Amniotic stem cell (primary cell): ENCODE measurements around the gene DUSP28.
A peak's percentile ranks its signal among the peaks of the same experiment; 100 is the strongest.
"Not testable (repeated sequence)": the region's sequence is repeated elsewhere in the genome, so short reads cannot be mapped to it uniquely, and the experiment has no call there.

Experiments used
- DNase-seq: peaks from one replicate; lab custom pipeline; 2025; lab: John Stamatoyannopoulos, UW

Gene DUSP28

DNA sequence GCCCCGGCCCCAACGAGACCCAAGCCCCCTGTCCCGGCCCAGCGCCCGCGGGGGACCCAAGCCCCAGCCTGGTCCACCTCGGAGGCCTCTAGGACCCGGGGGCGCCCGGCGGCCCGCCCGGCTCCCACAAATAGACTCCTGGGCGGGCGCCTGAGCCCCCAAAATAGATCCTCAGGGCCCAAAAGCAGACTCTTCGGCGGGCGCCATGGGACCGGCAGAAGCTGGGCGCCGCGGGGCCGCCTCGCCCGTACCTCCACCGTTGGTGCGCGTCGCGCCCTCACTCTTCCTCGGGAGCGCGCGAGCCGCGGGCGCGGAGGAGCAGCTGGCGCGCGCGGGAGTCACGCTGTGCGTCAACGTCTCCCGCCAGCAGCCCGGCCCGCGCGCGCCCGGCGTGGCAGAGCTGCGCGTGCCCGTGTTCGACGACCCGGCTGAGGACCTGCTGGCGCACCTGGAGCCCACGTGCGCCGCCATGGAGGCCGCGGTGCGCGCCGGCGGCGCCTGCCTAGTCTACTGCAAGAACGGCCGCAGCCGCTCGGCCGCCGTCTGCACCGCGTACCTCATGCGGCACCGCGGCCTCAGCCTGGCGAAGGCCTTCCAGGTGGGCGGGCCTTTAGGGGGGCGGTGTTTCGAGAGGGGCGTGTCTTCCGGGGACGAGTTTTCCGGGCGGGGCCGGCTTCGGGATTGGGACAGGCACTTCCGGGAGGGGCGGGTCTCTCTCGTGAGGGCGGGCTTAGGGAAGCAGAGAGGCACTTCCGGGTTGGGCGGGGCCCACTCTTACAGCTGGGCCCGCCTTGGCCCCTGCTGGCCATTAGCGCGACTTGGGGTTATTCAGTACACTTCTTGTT, 545 bp downstream of the DUSP28 start:
- peak; percentile 97 for DNase-seq

DNA sequence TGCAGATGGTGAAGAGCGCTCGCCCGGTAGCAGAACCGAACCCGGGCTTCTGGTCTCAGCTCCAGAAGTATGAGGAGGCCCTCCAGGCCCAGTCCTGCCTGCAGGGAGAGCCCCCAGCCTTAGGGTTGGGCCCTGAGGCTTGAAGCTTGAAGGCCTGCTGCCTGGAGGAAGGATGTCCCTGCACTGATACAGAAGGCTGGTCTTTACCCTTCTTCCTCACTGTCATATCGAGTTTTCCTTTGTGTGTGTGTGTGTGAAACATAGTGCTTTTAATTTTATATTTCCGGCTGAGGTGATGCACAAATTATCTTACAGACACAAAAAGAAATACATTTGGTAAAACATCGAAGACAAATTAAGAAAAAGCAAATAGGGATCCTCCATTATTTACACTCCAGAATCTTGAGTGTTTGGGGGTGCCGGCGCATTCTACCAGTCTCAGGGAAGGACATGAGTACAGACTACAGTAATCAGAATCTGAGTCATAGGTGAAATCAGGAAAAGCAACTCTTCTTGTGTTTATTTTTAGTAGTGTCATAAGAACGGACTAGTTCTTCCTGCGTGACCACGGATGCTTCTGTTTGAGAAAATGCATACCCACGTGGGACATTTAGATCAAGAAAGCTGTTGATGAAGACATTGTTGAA, 1.3 kb downstream of the DUSP28 start:
- DNase-seq: peak; percentile 12

DNA sequence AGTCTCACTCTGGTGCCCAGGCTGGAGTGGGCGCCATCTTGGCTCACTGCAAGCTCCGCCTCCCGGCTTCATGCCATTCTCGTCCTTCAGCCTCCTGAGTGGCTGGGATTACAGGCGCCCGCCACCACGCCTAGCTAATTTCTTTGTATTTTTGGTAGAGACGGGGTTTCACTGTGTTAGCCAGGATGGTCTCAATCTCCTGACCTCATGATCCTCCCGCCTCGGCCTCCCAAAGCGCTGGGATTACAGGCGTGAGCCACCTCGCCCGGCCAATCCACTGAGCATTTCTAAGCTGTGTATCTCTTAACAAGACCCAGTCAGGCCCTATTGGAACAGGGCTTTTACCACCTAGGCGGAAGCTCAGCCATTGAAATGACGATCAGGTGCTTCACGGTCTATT, 3.1 kb downstream of the DUSP28 start:
- DNase-seq: not testable (repeated sequence)

DNA sequence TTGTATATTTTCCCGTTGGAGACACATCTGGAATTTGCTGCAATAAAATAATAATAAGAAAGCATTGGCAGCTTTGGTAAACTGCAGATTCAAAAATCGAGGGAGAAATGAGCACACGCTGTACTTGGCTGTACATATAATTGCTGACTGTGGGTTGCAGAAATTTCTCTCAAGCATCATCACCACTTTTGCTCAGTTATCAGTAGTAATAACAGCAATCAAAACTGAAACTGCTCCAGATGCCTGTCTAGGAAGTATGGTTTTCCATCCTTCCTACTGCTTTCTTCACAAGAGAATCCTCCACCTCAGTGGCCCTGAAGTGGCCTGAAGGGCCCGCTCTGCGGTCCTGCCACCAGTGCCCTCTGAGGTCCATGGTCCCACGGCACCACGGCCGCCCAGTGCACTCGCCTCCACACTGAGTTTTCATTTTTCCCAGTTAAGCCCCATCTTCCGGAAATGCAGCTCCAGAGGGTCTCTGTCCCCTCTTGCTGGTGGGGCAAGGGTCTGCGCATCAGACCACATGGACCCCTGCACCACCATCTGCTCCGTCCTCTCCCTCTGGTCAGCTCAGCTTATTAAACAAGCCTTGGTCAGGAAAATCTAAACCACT, 3.9 kb downstream of the DUSP28 start:
- no peak for DNase-seq

DNA sequence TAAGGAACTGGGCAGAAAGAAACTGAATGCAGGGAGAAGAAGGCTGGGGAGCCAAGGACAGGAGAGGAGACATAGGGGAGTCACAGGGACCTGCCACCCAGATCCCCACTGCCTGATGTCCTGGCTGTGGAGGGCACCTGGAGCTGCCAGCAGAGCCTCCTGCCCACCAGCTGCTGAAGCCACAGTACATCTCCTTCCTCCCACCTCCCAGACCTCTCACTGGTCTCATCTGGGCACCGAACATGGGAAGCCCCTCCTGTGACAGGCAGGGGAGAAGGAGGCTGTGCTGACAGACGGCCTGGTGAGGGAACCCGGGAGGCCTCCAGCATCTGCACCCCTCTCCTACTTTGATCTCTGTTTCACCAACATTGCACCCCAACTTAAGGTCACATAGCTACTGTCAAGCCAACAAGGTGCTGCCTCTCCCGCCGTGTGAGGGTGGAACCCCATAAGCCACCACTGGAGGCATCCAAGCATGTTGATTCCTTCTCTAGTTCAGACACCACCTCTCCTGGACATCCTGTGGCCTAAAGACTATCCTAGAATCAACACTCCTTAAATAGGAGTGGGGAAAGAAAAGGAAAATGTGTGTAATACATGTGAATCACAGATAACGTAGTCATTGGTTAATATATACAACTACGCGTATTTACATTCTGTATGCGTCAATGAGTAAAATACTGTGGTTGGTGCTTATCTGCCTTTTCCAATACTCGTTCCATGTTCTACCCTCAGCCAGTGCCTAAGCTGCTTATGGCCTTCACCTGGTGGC, 4.6 kb downstream of the DUSP28 start:
- DNase-seq: no peak

DNA sequence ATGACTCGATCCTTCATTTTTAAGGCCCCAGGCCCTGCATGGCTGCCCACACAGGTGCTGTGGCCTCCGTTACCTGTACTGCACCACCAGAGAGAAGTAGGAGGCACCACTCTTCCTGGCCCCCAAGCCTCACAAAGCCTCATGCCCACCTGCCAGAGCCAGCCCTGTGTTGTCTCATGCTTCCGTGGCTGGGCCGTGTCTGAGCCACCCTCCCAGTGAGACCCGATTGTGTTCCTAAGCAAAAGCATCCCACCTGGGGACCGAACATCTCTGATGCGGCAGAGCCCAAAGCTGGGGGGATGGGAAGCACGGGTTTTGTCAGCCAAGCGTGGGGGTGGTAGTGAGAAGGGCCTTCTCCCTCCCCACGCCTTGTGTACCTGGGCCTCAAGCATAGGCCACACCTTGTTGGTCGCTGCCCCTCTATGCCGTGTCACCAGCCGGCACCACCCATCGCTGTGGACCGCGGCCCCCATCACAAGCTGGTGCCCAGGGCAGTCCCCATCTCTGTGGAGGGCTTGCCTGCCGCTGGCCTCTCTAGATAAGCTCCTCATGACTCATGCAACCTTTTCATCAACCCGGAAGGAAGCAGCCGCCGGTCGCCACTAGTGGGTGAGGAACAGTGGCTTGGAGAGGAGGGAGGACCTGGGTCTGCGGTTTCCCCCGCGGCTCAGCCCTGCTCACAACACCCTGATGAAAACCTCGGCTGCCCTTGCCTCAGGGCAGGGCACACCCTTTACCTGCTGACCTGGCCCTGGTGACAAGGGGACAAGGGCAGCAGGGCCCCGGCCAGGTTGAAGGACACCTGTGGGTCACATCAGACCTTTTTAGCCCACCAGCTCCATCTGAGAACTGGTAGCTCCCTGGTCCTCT, 5.4 kb downstream of the DUSP28 start:
- no peak for DNase-seq

DNA sequence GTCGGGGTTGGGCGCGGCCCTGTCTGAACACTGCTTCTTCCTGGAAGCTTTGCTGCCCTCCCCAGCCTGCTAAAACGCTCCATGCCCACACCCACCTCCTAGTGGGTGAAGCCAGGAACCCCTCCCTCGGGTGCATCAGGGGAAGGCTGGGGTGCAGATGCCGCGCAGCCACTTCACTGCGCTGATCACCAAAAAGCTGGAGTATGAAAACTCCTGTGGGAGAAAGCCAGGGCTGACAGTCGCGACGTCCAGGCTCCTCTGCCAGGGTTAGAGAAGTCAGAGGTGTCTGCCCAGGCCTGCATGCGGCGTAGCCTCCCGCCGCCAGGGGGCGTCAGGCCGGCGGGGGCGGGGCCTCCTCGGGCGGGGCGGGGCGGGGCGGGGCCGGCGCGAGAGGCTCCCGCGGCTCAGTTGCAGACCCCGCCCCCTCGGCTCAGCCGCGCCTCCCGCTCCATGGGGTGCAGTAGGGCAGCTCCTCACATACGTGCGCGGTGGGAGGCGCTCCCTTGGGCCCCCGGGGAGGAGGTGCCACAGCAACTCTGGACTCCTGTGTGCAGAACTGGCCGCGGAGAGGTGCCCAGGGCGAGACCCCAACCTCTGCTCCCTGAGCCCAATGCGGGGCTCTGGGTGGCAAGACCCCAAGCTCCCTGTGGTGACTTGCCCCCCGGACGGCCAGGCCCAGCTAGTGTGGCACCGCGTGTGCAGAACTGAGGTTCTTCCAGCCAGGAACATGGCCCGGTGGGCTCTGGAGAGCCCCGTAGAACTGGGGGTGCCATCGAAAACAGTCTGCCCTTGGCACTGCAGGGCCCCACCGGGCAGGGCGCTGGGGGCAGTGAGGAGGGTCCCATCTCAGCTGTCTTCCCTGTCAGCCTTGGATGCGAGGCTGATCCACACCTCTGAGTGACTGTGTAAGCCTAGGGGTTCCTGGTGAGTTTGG, 6.3 kb downstream of the DUSP28 start:
- peak; percentile 14 for DNase-seq

DNA sequence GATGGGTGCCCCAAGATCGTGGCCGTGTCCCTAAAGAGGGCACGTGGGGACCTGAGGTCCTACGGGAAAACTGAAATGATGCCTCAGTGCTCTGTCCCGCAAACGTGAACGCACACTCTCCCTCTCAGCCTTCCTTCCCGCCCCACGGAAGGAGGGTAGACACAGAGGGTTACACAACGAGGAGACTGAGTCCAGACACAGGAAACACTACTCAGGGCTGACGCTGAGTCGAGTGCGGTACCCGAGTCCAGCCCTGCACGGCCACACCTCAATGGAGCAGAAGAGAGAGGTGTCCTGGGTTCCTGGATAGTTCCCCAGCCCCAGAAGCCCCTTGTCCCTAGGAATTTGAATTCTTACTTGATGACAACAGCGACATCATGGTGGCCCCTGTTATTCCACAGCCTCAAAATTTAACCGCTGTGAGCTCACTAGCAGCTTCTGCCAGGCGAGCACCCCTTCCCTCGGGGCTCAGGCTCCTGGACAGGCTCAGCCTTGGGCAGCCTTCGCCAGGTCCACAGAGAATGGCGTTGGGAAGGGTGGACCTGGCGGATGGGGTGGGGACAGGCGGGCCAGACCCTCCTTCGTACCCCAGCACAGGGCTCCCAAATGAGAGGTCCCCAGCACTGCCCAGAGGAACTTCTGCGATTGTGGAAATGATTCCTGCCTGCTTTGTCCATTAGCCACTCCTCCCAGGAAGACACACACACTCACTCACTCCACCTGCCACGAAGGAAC, 7.1 kb downstream of the DUSP28 start:
- no peak for DNase-seq

DNA sequence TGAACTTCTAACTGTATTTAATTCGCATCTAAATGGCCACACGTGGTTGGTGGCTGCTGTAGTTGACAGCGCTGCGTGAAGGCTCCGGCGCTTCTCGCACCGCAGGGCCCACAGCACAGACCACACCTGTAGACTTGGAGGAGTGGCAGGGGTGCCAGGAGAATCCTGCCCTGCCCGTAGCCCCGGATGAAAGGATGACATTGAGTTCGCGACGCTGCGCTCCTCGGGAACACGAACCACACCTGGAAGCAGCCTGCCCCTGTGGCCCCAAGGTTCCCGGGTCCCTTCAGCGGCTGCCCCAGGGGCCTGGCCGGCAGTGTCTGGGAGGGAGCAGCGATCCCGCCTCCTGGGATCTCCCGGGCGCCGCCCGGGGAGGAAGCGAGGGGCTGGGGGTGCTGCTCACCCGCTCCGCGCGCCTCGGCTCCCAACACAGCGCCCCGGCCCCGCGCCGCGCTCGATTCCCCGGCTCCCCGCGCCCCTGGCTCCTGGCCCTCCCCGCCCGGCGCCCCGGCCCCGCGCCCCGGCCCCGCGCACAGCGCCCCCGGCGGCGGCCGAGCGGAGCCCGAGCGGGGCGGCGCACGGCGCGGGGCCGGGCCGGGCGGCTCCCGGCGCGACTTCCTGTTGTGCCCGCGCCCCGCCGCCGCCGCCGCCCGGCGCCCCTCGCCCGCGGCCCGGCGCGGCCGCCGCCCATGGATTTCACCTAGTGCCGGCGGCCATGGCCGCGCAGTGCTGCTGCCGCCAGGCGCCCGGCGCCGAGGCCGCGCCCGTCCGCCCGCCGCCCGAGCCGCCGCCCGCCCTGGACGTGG, 7.9 kb downstream of the DUSP28 start, which contains the start of gene RNPEPL1:
Gene RNPEPL1, plus strand, starts transcription at position 613 of the 806 bp plus-strand sequence. Its CDS starts 103 bp downstream, at position 716.
- no peak for DNase-seq

DNA sequence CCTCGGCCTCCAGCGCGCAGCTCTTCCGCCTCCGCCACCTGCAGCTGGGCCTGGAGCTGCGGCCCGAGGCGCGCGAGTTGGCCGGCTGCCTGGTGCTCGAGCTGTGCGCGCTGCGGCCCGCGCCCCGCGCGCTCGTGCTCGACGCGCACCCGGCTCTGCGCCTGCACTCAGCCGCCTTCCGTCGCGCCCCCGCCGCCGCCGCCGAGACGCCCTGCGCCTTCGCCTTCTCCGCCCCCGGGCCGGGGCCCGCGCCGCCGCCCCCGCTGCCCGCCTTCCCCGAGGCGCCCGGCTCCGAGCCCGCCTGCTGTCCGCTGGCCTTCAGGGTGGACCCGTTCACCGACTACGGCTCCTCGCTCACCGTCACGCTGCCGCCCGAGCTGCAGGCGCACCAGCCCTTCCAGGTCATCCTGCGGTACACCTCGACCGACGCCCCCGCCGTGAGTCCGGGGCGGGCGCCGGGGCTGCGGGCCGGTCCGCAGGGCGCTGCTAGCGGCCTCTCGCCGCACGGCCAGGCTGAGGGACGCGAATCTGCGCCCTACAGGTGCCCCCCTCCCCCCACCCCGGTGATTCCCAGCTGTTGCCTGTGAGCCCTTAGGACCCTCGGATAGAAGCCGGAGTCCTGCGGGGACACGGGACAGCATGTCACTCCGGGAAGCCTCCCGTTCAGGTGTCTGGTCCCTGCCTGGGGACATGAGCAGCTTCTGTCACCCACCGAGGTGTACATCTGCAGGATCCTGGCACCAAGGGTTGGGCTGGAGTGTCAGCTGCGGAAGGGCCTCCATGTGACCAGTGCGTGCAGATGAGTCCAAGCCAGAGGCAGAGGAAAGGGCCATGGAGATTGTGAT, 8.7 kb downstream of the DUSP28 start:
- no peak for DNase-seq

DNA sequence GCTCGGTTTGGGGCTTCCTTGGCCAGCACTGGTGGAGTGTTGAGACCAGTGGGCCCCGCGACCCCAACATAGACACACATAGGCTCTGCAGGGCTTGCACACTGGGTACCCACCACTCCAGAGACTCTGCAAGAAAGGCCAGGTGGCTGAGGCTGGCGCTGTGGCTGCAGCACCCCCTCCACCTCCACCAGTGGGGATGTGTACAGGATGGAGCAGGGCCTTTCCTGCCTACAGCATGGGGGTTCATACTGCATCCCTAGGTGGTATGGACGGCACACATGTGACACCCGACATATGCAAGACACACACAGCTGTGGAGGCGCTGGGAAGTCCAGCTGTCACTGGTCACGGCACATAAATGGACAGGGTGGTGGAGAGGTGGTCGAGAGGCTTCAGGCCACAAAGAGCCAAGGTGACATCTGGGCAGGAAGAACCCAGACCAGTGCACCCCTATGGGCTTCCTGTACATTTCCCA, 9.4 kb downstream of the DUSP28 start:
- DNase-seq: no peak

DNA sequence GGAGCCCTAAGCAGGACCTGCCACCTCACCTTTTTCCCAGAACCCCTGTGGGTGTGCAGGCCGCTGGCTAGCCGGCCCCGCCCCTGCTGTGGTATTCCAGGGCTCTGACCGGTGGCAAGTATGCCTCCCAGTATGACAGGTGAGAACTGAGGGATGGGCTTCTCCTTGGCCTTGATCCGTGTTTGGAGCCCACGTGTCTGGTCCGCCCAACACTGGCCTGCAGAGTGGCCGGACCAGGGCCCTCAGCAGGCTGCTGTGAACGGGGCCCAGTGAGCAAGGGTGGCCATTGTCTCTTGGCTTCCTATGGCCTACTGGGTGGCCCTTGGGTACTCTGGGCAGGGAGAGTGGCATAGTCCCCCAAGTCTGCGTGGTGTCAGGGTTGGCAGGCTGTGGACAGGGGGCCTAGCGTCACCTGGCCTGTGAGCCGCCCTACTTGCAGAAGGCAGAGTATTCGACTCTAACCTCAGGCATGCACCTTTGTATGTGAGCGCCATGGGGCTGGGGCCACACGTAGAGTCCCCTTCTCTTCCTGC, 9.9 kb downstream of the DUSP28 start:
- no peak for DNase-seq

DNA sequence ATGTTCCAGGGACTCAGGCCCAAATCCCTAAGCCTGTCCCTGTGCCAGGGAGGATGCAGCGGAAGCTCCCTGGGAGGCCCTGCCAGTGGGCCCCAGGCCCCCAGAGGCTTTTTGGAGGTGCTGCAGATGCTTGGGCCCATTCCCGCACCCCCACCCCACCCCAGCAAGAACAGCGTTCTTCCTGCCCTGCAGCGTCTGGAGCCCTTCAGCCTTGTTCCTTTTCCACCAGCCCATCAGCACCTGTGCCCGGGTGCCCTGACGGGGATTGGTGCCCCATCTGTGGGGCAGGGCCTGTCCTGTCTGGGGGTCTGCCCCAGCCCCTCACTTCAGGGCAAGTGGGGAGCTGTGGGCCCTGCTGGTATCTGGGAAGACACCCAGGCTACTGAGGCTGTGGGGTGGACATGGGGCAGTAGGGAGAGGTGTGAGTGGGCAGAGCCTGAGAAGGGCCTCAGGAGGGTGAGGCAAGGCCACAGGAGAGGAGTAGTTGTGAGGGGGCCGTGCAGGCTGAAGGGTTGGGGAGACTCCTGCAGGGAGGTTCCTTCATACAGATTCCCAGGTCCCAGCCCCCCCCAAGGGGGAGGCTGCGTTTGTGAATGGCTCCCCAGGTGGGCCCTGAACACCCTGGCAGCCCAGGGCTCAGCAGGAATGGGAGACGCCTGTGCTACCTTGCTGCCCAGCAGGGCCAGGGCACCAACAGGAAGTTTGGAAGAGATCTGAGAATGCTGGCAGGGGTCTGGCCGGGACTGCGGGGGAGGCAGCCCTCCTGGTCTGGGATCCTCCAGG, 10.6 kb downstream of the DUSP28 start:
- no peak for DNase-seq

DNA sequence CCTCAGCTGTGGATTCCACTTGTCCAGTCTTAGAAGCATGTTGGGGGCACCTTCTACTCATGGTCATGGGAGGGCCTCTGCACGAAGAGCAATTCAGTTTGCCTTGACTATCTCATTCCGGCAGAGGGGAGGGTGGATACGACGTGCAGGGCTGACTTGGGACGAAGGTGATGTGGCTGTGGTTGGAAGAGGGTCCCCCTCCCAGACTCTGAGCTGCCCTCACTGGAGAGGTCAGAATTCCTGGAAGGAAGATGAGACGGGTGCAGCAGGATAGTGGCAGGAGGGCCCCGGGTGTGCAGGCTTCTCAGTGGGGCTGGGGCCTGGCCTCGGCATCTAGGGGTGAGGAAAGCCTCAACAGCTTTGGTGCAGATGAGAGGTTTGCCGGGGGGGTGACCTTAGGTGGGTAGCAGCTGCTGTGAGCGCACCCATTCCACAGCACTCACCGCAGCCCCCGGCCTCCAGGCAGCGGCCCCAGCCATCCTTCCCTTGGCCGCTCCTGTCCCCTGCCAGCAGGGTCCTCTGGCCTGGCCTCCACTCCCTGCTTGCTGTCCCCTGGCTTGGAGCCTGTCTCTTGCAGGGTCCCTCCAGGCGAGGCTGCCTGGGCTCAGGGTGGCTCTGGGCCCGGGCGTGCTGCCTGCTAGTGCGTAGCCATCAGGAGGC, 11.3 kb downstream of the DUSP28 start:
- DNase-seq: no peak

DNA sequence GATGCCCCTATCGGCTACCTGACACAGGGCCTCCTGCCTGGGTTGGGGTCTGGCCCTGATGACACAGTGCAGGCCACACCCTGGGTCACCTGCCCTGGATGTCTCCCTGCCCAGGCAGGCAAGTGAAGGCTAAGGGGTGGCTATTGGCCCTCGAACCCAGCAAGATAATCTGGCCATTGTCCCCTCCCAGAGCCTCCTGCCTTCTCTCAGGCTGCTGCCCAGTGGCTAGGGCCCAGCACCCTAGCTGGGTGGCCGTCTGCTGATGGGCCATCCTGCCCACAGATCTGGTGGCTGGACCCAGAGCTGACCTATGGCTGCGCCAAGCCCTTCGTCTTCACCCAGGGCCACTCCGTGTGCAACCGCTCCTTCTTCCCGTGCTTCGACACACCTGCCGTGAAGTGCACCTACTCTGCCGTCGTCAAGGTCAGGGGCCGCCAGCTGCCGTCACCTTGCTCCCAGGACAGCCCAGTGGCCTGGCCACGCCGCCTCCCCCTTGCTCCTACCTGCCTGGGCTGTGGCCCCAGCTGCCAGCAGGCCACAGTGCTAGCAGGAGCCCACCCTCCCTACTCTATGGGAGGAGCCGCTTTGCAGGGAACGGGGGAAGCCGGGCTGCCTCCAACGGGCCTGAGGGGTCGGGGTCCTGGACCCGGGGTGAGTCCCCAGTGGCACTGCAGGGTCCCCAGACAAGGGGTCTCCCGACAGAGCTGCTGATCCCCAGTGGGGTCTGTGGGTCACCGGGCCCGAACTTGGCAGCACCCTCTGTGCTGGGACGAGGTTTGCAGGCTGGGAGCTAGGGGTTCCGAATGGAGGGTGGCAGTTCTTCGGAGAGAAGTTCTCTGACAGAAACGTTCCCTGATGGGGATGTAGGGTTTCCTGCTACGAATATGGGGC, 12.2 kb downstream of the DUSP28 start:
- no peak for DNase-seq
